Endothelial cell (in vitro differentiated cells): ENCODE results near the gene SLC28A1. TPM values are rescaled to one million over a fixed set of nuclear protein-coding genes. Genes with fewer than 3 reads are reported as not detected.

Experiments
- DNase-seq: peaks from one replicate; pipeline ENCODE4 v3.0.0; 2021; ENCODE audit warnings: low spot score
- H3K27ac Mint-ChIP-seq: one replicate; pipeline ENCODE4 v1.8.0; 2021; ENCODE audit warnings: mixed read lengths, inconsistent platforms; ENCODE audit not compliant: unreplicated experiment
- H3K27me3 Mint-ChIP-seq: one replicate; pipeline ENCODE4 v1.8.0; 2021; ENCODE audit warnings: mild to moderate bottlenecking, moderate library complexity, mixed read lengths, inconsistent platforms; ENCODE audit not compliant: unreplicated experiment
- H3K36me3 Mint-ChIP-seq: one replicate; pipeline ENCODE4 v1.8.0; 2021; ENCODE audit warnings: mild to moderate bottlenecking, low read depth, mixed read lengths, inconsistent platforms; ENCODE audit not compliant: unreplicated experiment
- H3K4me1 Mint-ChIP-seq: one replicate; pipeline ENCODE4 v1.8.0; 2021; ENCODE audit warnings: mild to moderate bottlenecking, mixed read lengths, inconsistent platforms; ENCODE audit not compliant: unreplicated experiment
- H3K4me3 Mint-ChIP-seq: one replicate; pipeline ENCODE4 v1.8.0; 2021; ENCODE audit warnings: mild to moderate bottlenecking, mixed read lengths, inconsistent platforms; ENCODE audit not compliant: unreplicated experiment
- H3K9me3 Mint-ChIP-seq: one replicate; pipeline ENCODE4 v1.8.0; 2021; ENCODE audit warnings: mixed read lengths, inconsistent platforms; ENCODE audit not compliant: unreplicated experiment
- total RNA-seq: library from RNA; stranded (reverse); fragmentation: NEBNext Ultra II Directional; extraction: Animal tissue kit (Norgen Biotek cat#: 25700); gene quantifications from one replicate; pipeline ENCODE4 v1.2.1, GENCODE V29; 2021; ENCODE audit not compliant: unreplicated experiment
- TF ChIP-seq, protein P1 (sequence below): fragments of 200-600 bp; sonication (generic); IDR thresholded peaks from one replicate; pipeline ENCODE4 v1.5.0; 2021; ENCODE audit warnings: antibody characterized with exemption; ENCODE audit not compliant: unreplicated experiment

Gene SLC28A1
- total RNA-seq, 1 donor from 2014 or later, result not detected

GRCh38 chr15:84859651-84860050 lies 24.8 kb upstream of the SLC28A1 start:
- peaks cover 20% of the 10 kb centered on the region for H3K4me1 Mint-ChIP-seq
- H3K27me3 Mint-ChIP-seq, result peaks cover 3% of the 10 kb centered on the region
- peaks cover 26% of the 10 kb centered on the region for H3K36me3 Mint-ChIP-seq
- no peak overlapping the region for H3K27ac Mint-ChIP-seq
- TF ChIP-seq, protein P1, sequence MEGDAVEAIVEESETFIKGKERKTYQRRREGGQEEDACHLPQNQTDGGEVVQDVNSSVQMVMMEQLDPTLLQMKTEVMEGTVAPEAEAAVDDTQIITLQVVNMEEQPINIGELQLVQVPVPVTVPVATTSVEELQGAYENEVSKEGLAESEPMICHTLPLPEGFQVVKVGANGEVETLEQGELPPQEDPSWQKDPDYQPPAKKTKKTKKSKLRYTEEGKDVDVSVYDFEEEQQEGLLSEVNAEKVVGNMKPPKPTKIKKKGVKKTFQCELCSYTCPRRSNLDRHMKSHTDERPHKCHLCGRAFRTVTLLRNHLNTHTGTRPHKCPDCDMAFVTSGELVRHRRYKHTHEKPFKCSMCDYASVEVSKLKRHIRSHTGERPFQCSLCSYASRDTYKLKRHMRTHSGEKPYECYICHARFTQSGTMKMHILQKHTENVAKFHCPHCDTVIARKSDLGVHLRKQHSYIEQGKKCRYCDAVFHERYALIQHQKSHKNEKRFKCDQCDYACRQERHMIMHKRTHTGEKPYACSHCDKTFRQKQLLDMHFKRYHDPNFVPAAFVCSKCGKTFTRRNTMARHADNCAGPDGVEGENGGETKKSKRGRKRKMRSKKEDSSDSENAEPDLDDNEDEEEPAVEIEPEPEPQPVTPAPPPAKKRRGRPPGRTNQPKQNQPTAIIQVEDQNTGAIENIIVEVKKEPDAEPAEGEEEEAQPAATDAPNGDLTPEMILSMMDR, result no peak
- DNase-seq, result no peak
- no peak overlapping the region for H3K4me3 Mint-ChIP-seq
- H3K9me3 Mint-ChIP-seq, result no peaks in the 10 kb centered on the region

- Mint-ChIP-seq H3K4me3 (no peak overlapping the region), H3K27ac (no peak overlapping the region), H3K27me3 (peaks cover 1% of the 10 kb centered on the region), H3K4me1 (no peaks in the 10 kb centered on the region), H3K36me3 (peaks cover 16% of the 10 kb centered on the region), H3K9me3 (no peaks in the 10 kb centered on the region)
- no peak for DNase-seq
- TF ChIP-seq, protein P1, result no peak
These were observed 22.7 kb upstream of the SLC28A1 start for GRCh38 chr15:84861781-84862180.

GRCh38 chr15:84862214-84862975 lies 22.1 kb upstream of the SLC28A1 start:
- Mint-ChIP-seq H3K9me3 (no peaks in the 10 kb centered on the region), H3K27ac (no peak overlapping the region), H3K27me3 (peaks cover 1% of the 10 kb centered on the region), H3K36me3 (peaks cover 13% of the 10 kb centered on the region), H3K4me1 (no peaks in the 10 kb centered on the region), H3K4me3 (no peak overlapping the region)
- DNase-seq, result no peak
- TF ChIP-seq, protein P1, result no peak

DNA sequence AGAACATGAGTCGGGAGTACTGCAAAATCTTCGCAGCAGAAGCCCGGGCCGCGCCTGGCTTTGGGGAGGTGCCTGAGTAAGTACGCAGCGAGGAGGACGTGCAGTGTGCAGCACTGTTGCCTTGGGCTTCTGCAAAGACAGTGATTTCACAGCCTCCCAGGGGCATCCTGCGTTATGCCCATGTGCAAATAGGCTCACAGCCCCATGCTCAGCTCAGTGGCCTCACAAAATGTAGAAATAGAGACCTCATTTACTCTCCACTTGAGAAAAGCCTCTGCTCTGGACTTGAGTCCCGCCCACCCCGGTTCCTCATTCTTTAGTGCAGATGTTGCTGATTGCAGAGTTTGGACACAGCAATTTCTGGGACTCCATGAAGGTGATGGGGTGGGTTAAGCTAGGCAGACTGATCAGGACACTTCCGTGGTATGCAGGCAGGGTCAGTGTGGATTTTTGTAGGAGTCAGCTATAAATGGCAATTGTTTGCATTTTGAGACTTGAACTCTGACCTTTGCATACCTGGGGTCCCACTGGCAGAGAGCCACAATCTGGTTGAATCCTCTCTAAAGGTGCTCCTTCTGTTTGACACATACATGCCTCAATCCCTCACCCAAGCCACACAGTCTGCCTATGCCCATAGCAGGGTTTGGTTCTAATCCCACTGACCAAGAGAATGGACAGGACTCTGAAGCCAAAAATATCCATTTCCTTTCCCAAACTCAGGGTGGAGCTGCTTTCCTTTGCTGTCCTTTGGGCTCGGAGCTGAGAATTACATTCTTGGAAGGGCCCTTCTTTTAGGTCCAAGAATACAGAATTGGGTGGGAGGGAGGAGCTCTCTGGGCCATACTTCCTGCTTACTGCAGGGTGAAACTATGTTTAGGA lies 20.7 kb upstream of the SLC28A1 start:
- TF ChIP-seq, protein P1, result no peak
- no peak for DNase-seq
- H3K27ac Mint-ChIP-seq, result no peak overlapping the region
- no peaks in the 10 kb centered on the region for H3K9me3 Mint-ChIP-seq
- peaks cover 15% of the 10 kb centered on the region for H3K36me3 Mint-ChIP-seq
- H3K4me1 Mint-ChIP-seq, result peaks cover under 1% of the 10 kb centered on the region
- no peak overlapping the region for H3K4me3 Mint-ChIP-seq
- H3K27me3 Mint-ChIP-seq, result peaks cover 1% of the 10 kb centered on the region

DNA sequence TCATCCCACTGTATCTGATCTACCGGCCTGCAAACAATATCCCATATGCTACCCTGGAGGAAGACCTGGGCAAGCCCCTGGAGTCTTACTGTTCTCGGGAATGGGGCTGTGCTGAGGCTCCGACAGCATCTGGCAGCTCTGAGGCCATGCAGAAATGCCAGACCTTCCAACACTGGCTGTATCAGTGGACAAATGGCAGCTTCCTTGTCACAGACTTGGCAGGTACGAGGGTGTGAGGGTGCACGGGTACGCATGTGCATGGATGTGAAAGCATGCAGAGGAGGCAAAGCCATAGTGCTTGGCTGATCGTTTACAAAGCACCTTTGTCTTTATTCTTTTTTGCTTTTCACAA lies 20.0 kb upstream of the SLC28A1 start:
- DNase-seq, result no peak
- Mint-ChIP-seq H3K4me1 (peaks cover 2% of the 10 kb centered on the region), H3K4me3 (no peak overlapping the region), H3K27me3 (peaks cover 1% of the 10 kb centered on the region), H3K36me3 (peaks cover 20% of the 10 kb centered on the region), H3K27ac (no peak overlapping the region), H3K9me3 (no peaks in the 10 kb centered on the region)
- TF ChIP-seq, protein P1, result no peak
